ENCODE measurements around the gene ERI3. TPM values are rescaled to one million over a fixed set of nuclear protein-coding genes. Genes with fewer than 3 reads are reported as not detected.

The ERI3 gene
- total and polyA plus RNA-seq, 5 donors: 36.4 to 56.3 (median 49.7) TPM

- H3K27me3 ChIP-seq (ENCODE audit: control insufficient read depth, insufficient read depth): no peaks in the 10 kb centered on the region
- H3K9me3 ChIP-seq (ENCODE audit: control insufficient read depth, low read length): no peaks in the 10 kb centered on the region
- WGBS: 95% methylated on average over 2 of the region's 2 CpGs
- no peak overlapping the region for H3K27ac ChIP-seq (ENCODE audit: low read length)
- H3K4me3 ChIP-seq (ENCODE audit: low read length): no peak overlapping the region
- intact Hi-C loops (cut with DNase I): no loop called here
- H3K4me1 ChIP-seq (ENCODE audit: control insufficient read depth, insufficient read depth, low read length): no peaks in the 10 kb centered on the region
- ATAC-seq (no peak), DNase-seq (no peak)
Measured at GRCh38 chr1:44259090-44259489, 96.0 kb downstream of the ERI3 start.

- Histone ChIP-seq H3K27ac (ENCODE audit: low read length) (no peak overlapping the region), H3K4me3 (ENCODE audit: low read length) (no peak overlapping the region), H3K9me3 (ENCODE audit: control insufficient read depth, low read length) (no peaks in the 10 kb centered on the region), H3K27me3 (ENCODE audit: control insufficient read depth, insufficient read depth) (no peaks in the 10 kb centered on the region), H3K4me1 (ENCODE audit: control insufficient read depth, insufficient read depth, low read length) (peaks cover 2% of the 10 kb centered on the region)
- 83% methylated on average over 10 of the region's 10 CpGs for WGBS
- intact Hi-C loops (cut with DNase I): no loop called here
- DNase-seq (no peak), ATAC-seq (no peak)
Measured at GRCh38 chr1:44256762-44257554, 98.1 kb downstream of the ERI3 start.

- 95% methylated on average over 4 of the region's 4 CpGs for WGBS
- Histone ChIP-seq H3K4me3 (ENCODE audit: low read length) (no peak overlapping the region), H3K27ac (ENCODE audit: low read length) (no peak overlapping the region), H3K4me1 (ENCODE audit: control insufficient read depth, insufficient read depth, low read length) (peaks cover 13% of the 10 kb centered on the region), H3K9me3 (ENCODE audit: control insufficient read depth, low read length) (no peaks in the 10 kb centered on the region), H3K27me3 (ENCODE audit: control insufficient read depth, insufficient read depth) (no peaks in the 10 kb centered on the region)
- DNase-seq (no peak), ATAC-seq (no peak)
- intact Hi-C loops (cut with DNase I): no loop called here
Measured at GRCh38 chr1:44254392-44254910, 100.6 kb downstream of the ERI3 start.

GRCh38 chr1:44251989-44252671 is 102.9 kb downstream of the ERI3 start:
- intact Hi-C loops (cut with DNase I): no loop called here

GRCh38 chr1:44251486-44251885 is 103.6 kb downstream of the ERI3 start:
- Histone ChIP-seq H3K27me3 (ENCODE audit: control insufficient read depth, insufficient read depth) (no peaks in the 10 kb centered on the region), H3K27ac (ENCODE audit: low read length) (no peak overlapping the region), H3K9me3 (ENCODE audit: control insufficient read depth, low read length) (no peaks in the 10 kb centered on the region), H3K4me3 (ENCODE audit: low read length) (no peak overlapping the region), H3K4me1 (ENCODE audit: control insufficient read depth, insufficient read depth, low read length) (peaks cover 14% of the 10 kb centered on the region)
- DNase-seq: no peak
- intact Hi-C loops (cut with DNase I): no loop called here
- ATAC-seq: no peak
- WGBS: 89% methylated on average over 1 of the region's 1 CpG

More at GRCh38 chr1:44251989-44252671, 102.9 kb downstream of the ERI3 start:
- H3K27me3 ChIP-seq (ENCODE audit: control insufficient read depth, insufficient read depth): no peaks in the 10 kb centered on the region
- no peak for DNase-seq
- H3K4me3 ChIP-seq (ENCODE audit: low read length): no peak overlapping the region
- no peaks in the 10 kb centered on the region for H3K9me3 ChIP-seq (ENCODE audit: control insufficient read depth, low read length)
- no peak for ATAC-seq
- WGBS: 96% methylated on average over 23 of the region's 23 CpGs
- no peak overlapping the region for H3K27ac ChIP-seq (ENCODE audit: low read length)
- peaks cover 14% of the 10 kb centered on the region for H3K4me1 ChIP-seq (ENCODE audit: control insufficient read depth, insufficient read depth, low read length)

GRCh38 chr1:44250068-44250781 is 104.8 kb downstream of the ERI3 start:
- intact Hi-C loops (cut with DNase I): no loop called here

GRCh38 chr1:44249543-44249942 is 105.5 kb downstream of the ERI3 start:
- DNase-seq (peak; percentile 74 to 88 (median 87)), ATAC-seq (peak; percentile 67 to 68)
- 59% methylated on average over 7 of the region's 7 CpGs for WGBS
- Histone ChIP-seq H3K9me3 (ENCODE audit: control insufficient read depth, low read length) (no peaks in the 10 kb centered on the region), H3K4me1 (ENCODE audit: control insufficient read depth, insufficient read depth, low read length) (peaks cover 14% of the 10 kb centered on the region), H3K27me3 (ENCODE audit: control insufficient read depth, insufficient read depth) (no peaks in the 10 kb centered on the region), H3K27ac (ENCODE audit: low read length) (no peak overlapping the region), H3K4me3 (ENCODE audit: low read length) (no peak overlapping the region)
- intact Hi-C loops (cut with DNase I): no loop called here

More at GRCh38 chr1:44250068-44250781, 104.8 kb downstream of the ERI3 start:
- Histone ChIP-seq H3K4me3 (ENCODE audit: low read length) (no peak overlapping the region), H3K9me3 (ENCODE audit: control insufficient read depth, low read length) (no peaks in the 10 kb centered on the region), H3K27ac (ENCODE audit: low read length) (peak overlapping the region; percentile 57), H3K4me1 (ENCODE audit: control insufficient read depth, insufficient read depth, low read length) (peaks cover 14% of the 10 kb centered on the region), H3K27me3 (ENCODE audit: control insufficient read depth, insufficient read depth) (no peaks in the 10 kb centered on the region)
- ATAC-seq: peak; percentile 84
- peak; percentile 66 to 86 (median 85) for DNase-seq
- 39% methylated on average over 33 of the region's 33 CpGs for WGBS

- no peak for DNase-seq
- 96% methylated on average over 2 of the region's 2 CpGs for WGBS
- H3K4me3 ChIP-seq (ENCODE audit: low read length): no peak overlapping the region
- peaks cover 11% of the 10 kb centered on the region for H3K4me1 ChIP-seq (ENCODE audit: control insufficient read depth, insufficient read depth, low read length)
- no peak for ATAC-seq
- H3K27ac ChIP-seq (ENCODE audit: low read length): no peak overlapping the region
- no peaks in the 10 kb centered on the region for H3K9me3 ChIP-seq (ENCODE audit: control insufficient read depth, low read length)
- intact Hi-C loops (cut with DNase I): no loop called here
- no peaks in the 10 kb centered on the region for H3K27me3 ChIP-seq (ENCODE audit: control insufficient read depth, insufficient read depth)
Measured at GRCh38 chr1:44246806-44247205, 108.3 kb downstream of the ERI3 start.

GRCh38 chr1:44244986-44245385 is 110.1 kb downstream of the ERI3 start:
- Histone ChIP-seq H3K9me3 (ENCODE audit: control insufficient read depth, low read length) (no peaks in the 10 kb centered on the region), H3K4me1 (ENCODE audit: control insufficient read depth, insufficient read depth, low read length) (peaks cover 7% of the 10 kb centered on the region), H3K4me3 (ENCODE audit: low read length) (no peak overlapping the region), H3K27me3 (ENCODE audit: control insufficient read depth, insufficient read depth) (no peaks in the 10 kb centered on the region), H3K27ac (ENCODE audit: low read length) (no peak overlapping the region)
- 89% methylated on average over 9 of the region's 9 CpGs for WGBS
- ATAC-seq (no peak), DNase-seq (no peak)
- intact Hi-C loops (cut with DNase I): no loop called here

- peaks cover 8% of the 10 kb centered on the region for H3K4me1 ChIP-seq (ENCODE audit: control insufficient read depth, insufficient read depth, low read length)
- DNase-seq (no peak), ATAC-seq (no peak)
- intact Hi-C loops (cut with DNase I): no loop called here
- WGBS: 97% methylated on average over 7 of the region's 7 CpGs
- H3K27ac ChIP-seq (ENCODE audit: low read length): no peak overlapping the region
- H3K27me3 ChIP-seq (ENCODE audit: control insufficient read depth, insufficient read depth): no peaks in the 10 kb centered on the region
- no peak overlapping the region for H3K4me3 ChIP-seq (ENCODE audit: low read length)
- no peaks in the 10 kb centered on the region for H3K9me3 ChIP-seq (ENCODE audit: control insufficient read depth, low read length)
Measured at GRCh38 chr1:44243782-44244495, 111.1 kb downstream of the ERI3 start.
